A673 (cell line): Measurements from ENCODE around the gene TMTC4. TPM values are rescaled to one million over a fixed set of nuclear protein-coding genes. Genes with fewer than 3 reads are reported as not detected.

Experiments
- BruUV-seq: library from RNA; stranded (reverse); fragments of 400-500 nt; replicated peaks from 2 replicates; lab custom pipeline; 2021; lab: Mats Ljungman, UMichigan
- CTCF ChIA-PET: fragments of 300-600 bp; sonication (Branson Sonifier 250); formaldehyde crosslinking; loops from one replicate; lab custom pipeline; 2022; ENCODE audit warnings: antibody characterized with exemption; lab: Charles Lee
- POLR2A ChIA-PET: fragments of 300-600 bp; sonication (Branson Sonifier 250); formaldehyde crosslinking; loops from one replicate; lab custom pipeline; 2022; ENCODE audit warnings: antibody characterized with exemption; ENCODE audit not compliant: low non-redundant PET; lab: Charles Lee
- DNase-seq: peaks from one replicate; pipeline ENCODE4 v3.0.0-alpha.2; 2015; ENCODE audit warnings: low spot score
- H3K27ac ChIP-seq: fragments of 200-600 bp; sonication (generic); 2 replicates; pipeline ENCODE4 v1.5.1; 2016; ENCODE audit warnings: mixed run types, low read depth, mild to moderate bottlenecking, mixed read lengths, antibody characterized with exemption, low read length; ENCODE audit not compliant: poor library complexity, severe bottlenecking
- H3K27me3 ChIP-seq: fragments of 200-600 bp; sonication (generic); replicated peaks from 2 replicates; pipeline ENCODE4 v1.6.1; 2017; ENCODE audit warnings: mixed run types, low read depth, mild to moderate bottlenecking, mixed read lengths, antibody characterized with exemption, low read length; ENCODE audit not compliant: insufficient read depth, poor library complexity
- H3K36me3 ChIP-seq: fragments of 200-600 bp; sonication (generic); 2 replicates; pipeline ENCODE4 v1.6.1; 2016; ENCODE audit warnings: mixed run types, mild to moderate bottlenecking, mixed read lengths, antibody characterized with exemption, low read length; ENCODE audit not compliant: insufficient read depth, poor library complexity, severe bottlenecking
- H3K4me1 ChIP-seq: fragments of 200-600 bp; sonication (generic); 2 replicates; pipeline ENCODE4 v1.6.1; 2017; ENCODE audit warnings: mixed run types, mild to moderate bottlenecking, mixed read lengths, antibody characterized with exemption, low read length; ENCODE audit not compliant: insufficient read depth, poor library complexity, severe bottlenecking
- H3K4me3 ChIP-seq: fragments of 200-600 bp; sonication (generic); 2 replicates; pipeline ENCODE4 v1.5.1; 2016; ENCODE audit warnings: low read depth, mixed run types, mild to moderate bottlenecking, mixed read lengths, low read length; ENCODE audit not compliant: poor library complexity, severe bottlenecking
- H3K9me3 ChIP-seq: fragments of 200-600 bp; sonication (generic); 2 replicates; pipeline ENCODE4 v1.6.1; 2016; ENCODE audit warnings: mixed run types, low read depth, mild to moderate bottlenecking, mixed read lengths, antibody characterized with exemption, low read length; ENCODE audit not compliant: poor library complexity, severe bottlenecking
- CTCF ChIP-seq: fragments of 300-800, 200-600 bp; sonication (generic); conservative IDR thresholded peaks from 2 replicates; pipeline ENCODE4 v1.5.1; 2017; ENCODE audit warnings: low read depth, mild to moderate bottlenecking, antibody characterized with exemption, low read length, moderate library complexity, mixed read lengths
- EZH2 ChIP-seq: fragments of 200-600 bp; sonication (generic); IDR thresholded peaks from 2 replicates; pipeline ENCODE4 v1.6.1; 2017; ENCODE audit warnings: borderline replicate concordance, low read depth, mild to moderate bottlenecking, mixed read lengths, antibody characterized with exemption, low read length; ENCODE audit not compliant: poor library complexity, severe bottlenecking
- intact Hi-C: fragments of 100-400 bp; cut with micrococcal nuclease; formaldehyde crosslinking; loops from one replicate; pipeline ENCODE4 v1.10.0; 2022; ENCODE audit not compliant: unreplicated experiment
- total RNA-seq: library from RNA; stranded (reverse); gene quantifications from 2 replicates; pipeline ENCODE4 v1.2.3, GENCODE V29; 2021

Gene TMTC4
- total RNA-seq, 1 experiment from 2014 or later, result 21.3 TPM

GRCh38 chr13:100675661-100676129, 1.1 kb upstream of the TMTC4 start:
- no TSS peak for BruUV-seq
- CTCF ChIA-PET, result no interaction called here
- no peak for DNase-seq
- POLR2A ChIA-PET, result no interaction called here
- TF ChIP-seq CTCF, result no peak
- TF ChIP-seq EZH2, result no peak
- Histone ChIP-seq H3K36me3 (no peaks in the 10 kb centered on the region), H3K4me1 (peaks cover 14% of the 10 kb centered on the region), H3K27ac (peak overlapping the region; percentile 68), H3K9me3 (no peaks in the 10 kb centered on the region), H3K27me3 (no peaks in the 10 kb centered on the region), H3K4me3 (peak overlapping the region; percentile 90)
- intact Hi-C loops, result no loop called here

- POLR2A ChIA-PET, result interaction anchor here (0.7 kb wide), 1 partner anchor 998 kb away, joined by 3 read pairs; no protein-coding TSS in a partner anchor
- H3K27ac ChIP-seq, result peak overlapping the region; percentile 79
- no TSS peak for BruUV-seq
Measured at GRCh38 chr13:100674872-100675660, 471 bp upstream of the TMTC4 start.

More at GRCh38 chr13:100674872-100675660, 471 bp upstream of the TMTC4 start:
- Histone ChIP-seq H3K4me1 (peaks cover 14% of the 10 kb centered on the region), H3K36me3 (no peaks in the 10 kb centered on the region), H3K4me3 (peak overlapping the region; percentile 90), H3K27me3 (no peaks in the 10 kb centered on the region), H3K9me3 (no peaks in the 10 kb centered on the region)
- TF ChIP-seq CTCF (peak; percentile 49; the same call in 1 of the 2 replicates), EZH2 (no peak)
- CTCF ChIA-PET, result interaction anchor here (0.6 kb wide), 2 partner anchors 453 to 1600 kb away, joined by 3 read pairs; no protein-coding TSS in a partner anchor
- DNase-seq, result peak; percentile 99
- intact Hi-C loops, result no loop called here
